IMR-90 (cell line): ENCODE results near the gene PFKL. TPM values are rescaled to one million over a fixed set of nuclear protein-coding genes. Genes with fewer than 3 reads are reported as not detected.
"Not testable (repeated sequence)": the region's sequence is repeated elsewhere in the genome, so short reads cannot be mapped to it uniquely, and the experiment has no call there.

Experiments used
- ATAC-seq: fragments of 200-7000 bp; cut with Tn5 transposase; 2 replicates; pipeline ENCODE4 v1.9.1; 2020; ENCODE audit warnings: low read depth, mild to moderate bottlenecking, moderate library complexity
- BruUV-seq: library from RNA; stranded (reverse); fragments of 400-500 nt; replicated peaks from 2 replicates; lab custom pipeline; 2021; lab: Mats Ljungman, UMichigan
- CTCF ChIA-PET: fragments of 300-600 bp; formaldehyde crosslinking; extraction: SDS; loops from one replicate; lab custom pipeline; 2021; ENCODE audit warnings: antibody characterized with exemption; lab: Yijun Ruan, JAX
- POLR2A ChIA-PET: fragments of 300-600 bp; sonication (Branson Sonifier 250); formaldehyde crosslinking; loops from one replicate; lab custom pipeline; 2022; ENCODE audit warnings: antibody characterized with exemption; ENCODE audit not compliant: unreplicated experiment; lab: Charles Lee
- DNase-seq: peaks from one replicate; pipeline ENCODE4 v3.0.0; 2013
- H2AFZ ChIP-seq: replicated peaks from 2 replicates; pipeline ENCODE3; 2013; ENCODE audit warnings: low read length, mild to moderate bottlenecking; ENCODE audit not compliant: poor library complexity
- H2AK5ac ChIP-seq: 2 replicates; pipeline ENCODE4 v1.6.1; 2013; ENCODE audit warnings: low read depth, low read length, inconsistent platforms
- H2AK9ac ChIP-seq: replicated peaks from 2 replicates; pipeline ENCODE3; 2013; ENCODE audit warnings: mild to moderate bottlenecking, low read depth, low read length, moderate library complexity; ENCODE audit not compliant: poor library complexity
- H2BK120ac ChIP-seq: 2 replicates; pipeline ENCODE4 v1.6.1; 2013; ENCODE audit warnings: low read depth, low read length, inconsistent platforms
- H2BK15ac ChIP-seq: 3 replicates; pipeline ENCODE4 v1.6.1; 2013; ENCODE audit warnings: low read depth, low read length, inconsistent platforms
- H2BK20ac ChIP-seq: 2 replicates; pipeline ENCODE4 v1.6.1; 2013; ENCODE audit warnings: low read depth, mild to moderate bottlenecking, inconsistent platforms, low read length, moderate library complexity
- H2BK5ac ChIP-seq: 2 replicates; pipeline ENCODE4 v1.6.1; 2013; ENCODE audit warnings: mild to moderate bottlenecking, low read depth, low read length, inconsistent platforms; ENCODE audit not compliant: poor library complexity, severe bottlenecking
- H3K14ac ChIP-seq: replicated peaks from 2 replicates; pipeline ENCODE4 v1.6.1; 2013; ENCODE audit warnings: low read depth, low read length, inconsistent platforms
- H3K18ac ChIP-seq: 2 replicates; pipeline ENCODE4 v1.6.1; 2013; ENCODE audit warnings: low read depth, low read length, control low read depth
- H3K23ac ChIP-seq: 2 replicates; pipeline ENCODE4 v1.6.1; 2013; ENCODE audit warnings: low read depth, low read length, inconsistent platforms
- H3K27ac ChIP-seq: 2 replicates; pipeline ENCODE4 v1.5.1; 2013; ENCODE audit warnings: mild to moderate bottlenecking, control low read depth, low read length; ENCODE audit not compliant: insufficient read depth
- H3K27me3 ChIP-seq: 2 replicates; pipeline ENCODE4 v1.6.1; 2013; ENCODE audit warnings: low read length; ENCODE audit not compliant: control insufficient read depth, insufficient read depth
- H3K36me3 ChIP-seq: 2 replicates; pipeline ENCODE4 v1.6.1; 2013; ENCODE audit warnings: low read length, mixed read lengths; ENCODE audit not compliant: control insufficient read depth, insufficient read depth
- H3K4ac ChIP-seq: 2 replicates; pipeline ENCODE4 v1.6.1; 2013; ENCODE audit warnings: low read depth, low read length, inconsistent platforms
- H3K4me1 ChIP-seq: 2 replicates; pipeline ENCODE4 v1.6.1; 2013; ENCODE audit warnings: low read length, mixed read lengths; ENCODE audit not compliant: control insufficient read depth, insufficient read depth
- H3K4me2 ChIP-seq: 2 replicates; pipeline ENCODE4 v1.6.1; 2013; ENCODE audit warnings: low read depth, mild to moderate bottlenecking, control low read depth, low read length, moderate library complexity
- H3K4me3 ChIP-seq: 2 replicates; pipeline ENCODE4 v1.5.1; 2013; ENCODE audit warnings: low read depth, mild to moderate bottlenecking, control low read depth, low read length, moderate library complexity; ENCODE audit not compliant: insufficient read depth
- H3K56ac ChIP-seq: 2 replicates; pipeline ENCODE4 v1.6.1; 2013; ENCODE audit warnings: low read length, inconsistent platforms; ENCODE audit not compliant: insufficient read depth; ENCODE audit errors: extremely low read depth
- H3K79me1 ChIP-seq, 2 experiments: 2 replicates each; pipeline ENCODE4 v1.6.1; 2013; ENCODE audit warnings: low read length in 2 of 2, inconsistent platforms in 1 of 2, low read depth in 1 of 2
- H3K9ac ChIP-seq: 2 replicates; pipeline ENCODE4 v1.6.1; 2013; ENCODE audit warnings: low read depth, low read length, control low read depth
- H3K9me1 ChIP-seq: 2 replicates; pipeline ENCODE4 v1.6.1; 2013; ENCODE audit warnings: low read length, inconsistent platforms; ENCODE audit not compliant: insufficient read depth
- H3K9me3 ChIP-seq: 2 replicates; pipeline ENCODE4 v1.6.1; 2013; ENCODE audit warnings: low read length; ENCODE audit not compliant: control insufficient read depth, insufficient read depth
- H4K20me1 ChIP-seq: 2 replicates; pipeline ENCODE4 v1.6.1; 2013; ENCODE audit warnings: low read length, inconsistent platforms; ENCODE audit not compliant: insufficient read depth
- H4K5ac ChIP-seq: 2 replicates; pipeline ENCODE4 v1.6.1; 2013; ENCODE audit warnings: mild to moderate bottlenecking, low read depth, low read length, control low read depth
- H4K8ac ChIP-seq, 2 experiments: 2 replicates each; pipeline ENCODE4 v1.6.1; 2013; ENCODE audit warnings: low read depth in 2 of 2, low read length in 2 of 2, control low read depth in 1 of 2, inconsistent platforms in 1 of 2
- H4K91ac ChIP-seq: 2 replicates; pipeline ENCODE4 v1.6.1; 2013; ENCODE audit warnings: low read depth, low read length, inconsistent platforms; ENCODE audit not compliant: insufficient read depth
- MAFK ChIP-seq: IDR thresholded peaks from 2 replicates; pipeline ENCODE4 v1.6.1; 2012; ENCODE audit warnings: low read depth, low read length, improper control_type of control experiment
- WGBS, 2 experiments: methylation state at CpG; one replicate each; pipeline versions ENCODE4 v1.1.5 to v1.1.7; 2013; ENCODE audit warnings: missing lambda C conversion rate in 2 of 2; ENCODE audit not compliant: insufficient read length in 1 of 2; ENCODE audit errors: extremely low coverage in 2 of 2; 5-methylcytosine and 5-hydroxymethylcytosine counted together
- dilution Hi-C: fragments of 300-500 bp; cut with HindIII; formaldehyde crosslinking; loops from one replicate; pipeline ENCODE4 v1.14.3; 2018; ENCODE audit warnings: low sequenced_read_pairs; ENCODE audit not compliant: unreplicated experiment
- in situ Hi-C: fragments of 300-500 bp; cut with MboI; formaldehyde crosslinking; loops from 3 replicates; pipeline ENCODE4 v1.14.3; 2019; ENCODE audit warnings: low sequenced_read_pairs, inconsistent platforms, mixed read lengths
- intact Hi-C: fragments of 100-400 bp; cut with micrococcal nuclease; formaldehyde crosslinking; loops from 2 replicates; pipeline ENCODE4 v1.10.0; 2022
- polyA plus RNA-seq, 3 experiments: library from polyadenylated mRNA; depleted of rRNA; stranded (reverse); fragments of >200 nt; gene quantifications; 2 replicates each; pipeline ENCODE4 v1.2.3, GENCODE V29; 2012; ENCODE audit warnings: low replicate concordance in 1 of 3
- total RNA-seq: library from RNA; depleted of rRNA; stranded (reverse); fragments of >200 nt; gene quantifications from 2 replicates; pipeline ENCODE4 v1.2.3, GENCODE V29; 2012

The PFKL gene
- total and polyA plus RNA-seq, 2 of the 4 experiments (the other 2 are of a cell fraction), result 103 to 126 TPM

DNA sequence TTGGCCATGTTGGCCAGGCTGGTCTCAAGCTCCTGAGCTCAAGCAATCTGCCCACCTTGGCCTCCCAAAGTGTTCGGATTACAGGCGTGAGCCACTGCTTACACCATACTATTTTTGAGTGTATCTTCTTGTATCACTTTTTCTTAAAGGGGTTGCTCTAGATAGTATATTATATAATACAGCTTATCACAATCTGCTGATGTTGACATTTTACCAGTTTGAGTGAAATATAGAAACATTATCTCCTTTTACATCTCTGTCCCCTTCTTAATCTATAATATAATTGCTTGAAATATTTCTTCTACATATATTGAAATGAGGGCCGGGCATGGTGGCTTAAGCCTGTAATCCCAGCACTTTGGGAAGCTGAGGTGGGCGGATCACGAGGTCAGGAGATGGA lies 62.0 kb downstream of the PFKL start:
- H4K5ac ChIP-seq, intact Hi-C loops, H2BK15ac ChIP-seq, in situ Hi-C loops, H2AK5ac ChIP-seq, BruUV-seq, DNase-seq, H3K27ac ChIP-seq, H3K27me3 ChIP-seq, H3K36me3 ChIP-seq, H3K4me2 ChIP-seq, H3K23ac ChIP-seq, H4K91ac ChIP-seq, ATAC-seq, H3K56ac ChIP-seq, H2AK9ac ChIP-seq, CTCF ChIA-PET, H3K9ac ChIP-seq, H2BK5ac ChIP-seq, H2BK120ac ChIP-seq, H3K4ac ChIP-seq, H3K18ac ChIP-seq, H4K20me1 ChIP-seq, H3K4me1 ChIP-seq, H3K9me3 ChIP-seq, H2AFZ ChIP-seq, H3K4me3 ChIP-seq, POLR2A ChIA-PET, dilution Hi-C loops, H3K14ac ChIP-seq, H2BK20ac ChIP-seq, H3K9me1 ChIP-seq, H3K79me1 ChIP-seq, H4K8ac ChIP-seq: not testable (repeated sequence)
- peak; percentile 53 for TF ChIP-seq MAFK
- WGBS, 2 experiments, result no CpG with 5 or more reads among the region's 5 CpGs
